ENCODE measurements around the gene NDFIP2.
"Not testable (repeated sequence)": the region's sequence is repeated elsewhere in the genome, so short reads cannot be mapped to it uniquely, and the experiment has no call there.

DNA sequence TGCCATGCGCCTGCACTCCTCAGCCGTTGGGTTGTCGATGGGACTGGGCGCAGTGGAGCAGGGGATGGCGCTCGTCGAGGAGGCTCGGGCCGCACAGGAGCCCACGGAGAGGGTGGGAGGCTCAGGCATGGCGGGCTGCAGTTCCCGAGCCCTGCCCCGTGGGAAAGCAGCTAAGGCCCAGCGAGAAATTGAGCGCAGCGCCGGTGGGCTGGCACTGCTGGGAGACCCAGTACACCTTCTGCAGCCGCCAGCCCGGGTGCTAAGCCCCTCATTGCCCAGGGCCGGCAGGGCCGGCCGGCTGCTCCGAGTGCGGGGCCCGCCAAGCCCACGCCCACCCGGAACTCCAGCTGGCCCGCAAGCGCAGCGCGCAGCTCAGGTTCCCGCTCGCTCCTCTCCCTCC lies 119.2 kb downstream of the NDFIP2 start:
- TF ChIP-seq, protein P1, sequence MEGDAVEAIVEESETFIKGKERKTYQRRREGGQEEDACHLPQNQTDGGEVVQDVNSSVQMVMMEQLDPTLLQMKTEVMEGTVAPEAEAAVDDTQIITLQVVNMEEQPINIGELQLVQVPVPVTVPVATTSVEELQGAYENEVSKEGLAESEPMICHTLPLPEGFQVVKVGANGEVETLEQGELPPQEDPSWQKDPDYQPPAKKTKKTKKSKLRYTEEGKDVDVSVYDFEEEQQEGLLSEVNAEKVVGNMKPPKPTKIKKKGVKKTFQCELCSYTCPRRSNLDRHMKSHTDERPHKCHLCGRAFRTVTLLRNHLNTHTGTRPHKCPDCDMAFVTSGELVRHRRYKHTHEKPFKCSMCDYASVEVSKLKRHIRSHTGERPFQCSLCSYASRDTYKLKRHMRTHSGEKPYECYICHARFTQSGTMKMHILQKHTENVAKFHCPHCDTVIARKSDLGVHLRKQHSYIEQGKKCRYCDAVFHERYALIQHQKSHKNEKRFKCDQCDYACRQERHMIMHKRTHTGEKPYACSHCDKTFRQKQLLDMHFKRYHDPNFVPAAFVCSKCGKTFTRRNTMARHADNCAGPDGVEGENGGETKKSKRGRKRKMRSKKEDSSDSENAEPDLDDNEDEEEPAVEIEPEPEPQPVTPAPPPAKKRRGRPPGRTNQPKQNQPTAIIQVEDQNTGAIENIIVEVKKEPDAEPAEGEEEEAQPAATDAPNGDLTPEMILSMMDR (IDR thresholded peaks at IDR 0.05), result not testable (repeated sequence)
- TF ChIP-seq POLR2A (IDR thresholded peaks at IDR 0.05), result not testable (repeated sequence)
